Stomach (tissue), 9 donors: ENCODE measurements around the gene LOXHD1. TPM values are rescaled to one million over a fixed set of nuclear protein-coding genes. Genes with fewer than 3 reads are reported as not detected.

Experiments
- DNase-seq, 2 donors: peaks; one replicate each; pipeline versions ENCODE4 v3.0.0 to v3.0.0-alpha.2; 2013 to 2019
- H3K27ac ChIP-seq, 5 donors: fragments of 200-600 bp in 4 of 5; sonication (generic) in 4 of 5; one replicate each; pipeline ENCODE4 v1.5.1; 2013 to 2019; ENCODE audit warnings: mild to moderate bottlenecking in 1 of 5, moderate library complexity in 1 of 5
- H3K27me3 ChIP-seq, 3 donors: fragments of 200-600 bp; sonication (generic); one replicate each; pipeline ENCODE4 v1.5.1; 2017 to 2019; ENCODE audit warnings: mixed run types in 1 of 3
- H3K36me3 ChIP-seq, 4 donors: fragments of 200-600 bp; sonication (generic); 1 replicate in 3 of 4; 2 replicates in 1 of 4; pipeline ENCODE4 v1.5.1; 2016 to 2019
- H3K4me1 ChIP-seq, 4 donors: fragments of 200-600 bp; sonication (generic); one replicate each; pipeline ENCODE4 v1.5.1; 2016 to 2019
- H3K4me3 ChIP-seq, 4 donors: fragments of 200-600 bp; sonication (generic) in 3 of 4; one replicate each; pipeline ENCODE4 v1.5.1; 2016 to 2019; ENCODE audit warnings: mild to moderate bottlenecking in 1 of 4
- H3K9me3 ChIP-seq, 4 donors: fragments of 200-600 bp; sonication (generic); one replicate each; pipeline ENCODE4 v1.5.1; 2016 to 2019
- EP300 ChIP-seq: sonication (generic); formaldehyde crosslinking; IDR thresholded peaks from one replicate; pipeline ENCODE4 v1.6.1; 2017; ENCODE audit warnings: antibody characterized with exemption
- POLR2A ChIP-seq, 4 donors: fragments of 450-650 bp; IDR thresholded peaks; one replicate each; pipeline ENCODE4 v1.6.1; 2016; ENCODE audit warnings: antibody characterized with exemption in 4 of 4, control low read depth in 2 of 4, mild to moderate bottlenecking in 1 of 4, moderate library complexity in 1 of 4
- POLR2AphosphoS5 ChIP-seq, 3 donors: sonication (generic); formaldehyde crosslinking; IDR thresholded peaks; one replicate each; pipeline ENCODE4 v1.6.1; 2016; ENCODE audit warnings: antibody characterized with exemption in 3 of 3
- WGBS, 5 donors: extraction: QIAGEN DNeasy Blood & Tissue Kit in 3 of 5; methylation state at CpG; one replicate each; pipeline versions ENCODE4 v1.1.5 to v1.1.7; 2013 to 2018; 5-methylcytosine and 5-hydroxymethylcytosine counted together
- intact Hi-C: fragments of 100-400 bp; cut with DNase I; formaldehyde crosslinking; loops from one replicate; pipeline ENCODE4 v1.15.1; 2023; ENCODE audit warnings: low total_unique reads
- polyA plus RNA-seq, 3 donors: library from polyadenylated mRNA; stranded (reverse); fragments of 200-250 nt; gene quantifications; one replicate each; pipeline ENCODE4 v1.2.3, GENCODE V29; 2013
- total RNA-seq, 5 donors: library from RNA; depleted of rRNA; stranded (reverse); fragments of >200 nt; gene quantifications; one replicate each; pipeline versions ENCODE4 v1.1.0 to v1.2.3, GENCODE V29; 2014 to 2016
- TF ChIP-seq, protein P1 (sequence below), 7 experiments: fragments of 450-650 bp in 4 of 7; fragments of 200-600 bp in 3 of 7; sonication (generic) in 3 of 7; IDR thresholded peaks; one replicate each; pipeline ENCODE4 v1.5.1; 2016 to 2019; ENCODE audit warnings: antibody characterized with exemption in 7 of 7, control low read depth in 2 of 7, mild to moderate bottlenecking in 1 of 7
- donor health status: healthy with polysubstance abuse.
- donor health status: Bipolar disorder and iron deficiency.
- donor health status: healthy.

The LOXHD1 gene
- total and polyA plus RNA-seq, 8 donors = 0.03 to 1.3 (median 0.29) TPM; not detected in 4

- H3K27ac ChIP-seq = no peak overlapping the region
- WGBS, 5 donors = 53 to 62% (median 59%) methylated on average over 4 of the region's 4 CpGs
- no peaks in the 10 kb centered on the region for H3K36me3 ChIP-seq
- DNase-seq = peak in 1 of 2 donors; percentile 31
- no peak for TF ChIP-seq EP300
- TF ChIP-seq, protein P1, sequence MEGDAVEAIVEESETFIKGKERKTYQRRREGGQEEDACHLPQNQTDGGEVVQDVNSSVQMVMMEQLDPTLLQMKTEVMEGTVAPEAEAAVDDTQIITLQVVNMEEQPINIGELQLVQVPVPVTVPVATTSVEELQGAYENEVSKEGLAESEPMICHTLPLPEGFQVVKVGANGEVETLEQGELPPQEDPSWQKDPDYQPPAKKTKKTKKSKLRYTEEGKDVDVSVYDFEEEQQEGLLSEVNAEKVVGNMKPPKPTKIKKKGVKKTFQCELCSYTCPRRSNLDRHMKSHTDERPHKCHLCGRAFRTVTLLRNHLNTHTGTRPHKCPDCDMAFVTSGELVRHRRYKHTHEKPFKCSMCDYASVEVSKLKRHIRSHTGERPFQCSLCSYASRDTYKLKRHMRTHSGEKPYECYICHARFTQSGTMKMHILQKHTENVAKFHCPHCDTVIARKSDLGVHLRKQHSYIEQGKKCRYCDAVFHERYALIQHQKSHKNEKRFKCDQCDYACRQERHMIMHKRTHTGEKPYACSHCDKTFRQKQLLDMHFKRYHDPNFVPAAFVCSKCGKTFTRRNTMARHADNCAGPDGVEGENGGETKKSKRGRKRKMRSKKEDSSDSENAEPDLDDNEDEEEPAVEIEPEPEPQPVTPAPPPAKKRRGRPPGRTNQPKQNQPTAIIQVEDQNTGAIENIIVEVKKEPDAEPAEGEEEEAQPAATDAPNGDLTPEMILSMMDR (IDR thresholded peaks at IDR 0.05) = peak in 1 of 7 experiments; percentile 19
- no peak for TF ChIP-seq POLR2A (IDR thresholded peaks at IDR 0.05)
- TF ChIP-seq POLR2AphosphoS5 (IDR thresholded peaks at IDR 0.05) = no peak
- no peak overlapping the region for H3K4me3 ChIP-seq
- H3K9me3 ChIP-seq = peaks cover 0 to under 1% (median 0%) of the 10 kb centered on the region in 4 donors
- intact Hi-C loops = no loop called here
- H3K27me3 ChIP-seq = no peaks in the 10 kb centered on the region
- H3K4me1 ChIP-seq = no peaks in the 10 kb centered on the region
These were observed 101.3 kb downstream of the LOXHD1 start for GRCh38 chr18:46555724-46556123.

- 36 to 54% (median 38%) methylated on average over 2 of the region's 2 CpGs for WGBS, 5 donors
These were observed 101.8 kb downstream of the LOXHD1 start for GRCh38 chr18:46555213-46555612.

DNA sequence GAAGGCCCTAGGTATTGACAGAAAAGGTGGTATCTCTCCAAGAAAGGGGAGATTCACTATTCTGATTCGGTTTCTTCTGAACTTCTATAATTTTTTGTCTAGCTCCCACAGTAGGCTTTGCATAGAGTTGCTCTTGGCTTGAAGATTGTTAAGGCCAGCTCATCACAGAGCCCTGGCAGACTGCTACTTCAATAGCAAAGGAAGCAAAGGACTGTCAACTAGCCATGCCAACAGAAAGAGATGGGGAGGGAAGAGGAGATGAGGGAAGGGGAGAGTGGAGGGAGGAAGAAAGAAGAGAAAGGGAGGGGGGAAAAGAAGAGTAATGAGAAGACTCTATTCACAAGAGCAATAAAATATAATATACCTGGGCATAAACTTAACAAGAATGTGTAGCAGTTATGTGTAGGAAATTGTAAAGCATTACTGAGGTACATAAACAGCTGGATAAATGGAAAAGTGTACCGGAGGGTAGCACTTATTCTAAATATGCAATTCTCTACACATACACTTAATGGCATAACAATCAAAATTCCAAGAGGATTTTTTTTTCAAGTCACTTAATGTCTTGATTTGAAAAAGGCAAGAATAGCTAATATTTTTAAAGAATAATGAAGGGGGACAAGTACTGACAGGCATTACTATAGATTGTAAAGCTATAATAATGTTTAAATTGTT is 102.5 kb downstream of the LOXHD1 start:
- Histone ChIP-seq H3K4me3 (no peak overlapping the region), H3K27ac (no peak overlapping the region), H3K4me1 (no peaks in the 10 kb centered on the region), H3K36me3 (no peaks in the 10 kb centered on the region), H3K27me3 (no peaks in the 10 kb centered on the region), H3K9me3 (peaks cover 0 to 3% (median 0%) of the 10 kb centered on the region in 4 donors)
- 75 to 89% (median 85%) methylated on average over 2 of the region's 2 CpGs for WGBS, 5 donors
- intact Hi-C loops = no loop called here
- DNase-seq = no peak
- TF ChIP-seq POLR2A (IDR thresholded peaks at IDR 0.05) = no peak
- TF ChIP-seq POLR2AphosphoS5 (IDR thresholded peaks at IDR 0.05) = no peak
- TF ChIP-seq EP300 = no peak
- TF ChIP-seq, protein P1 (IDR thresholded peaks at IDR 0.05) = no peak

More at GRCh38 chr18:46555213-46555612, 101.8 kb downstream of the LOXHD1 start:
- Histone ChIP-seq H3K4me1 (no peaks in the 10 kb centered on the region), H3K4me3 (no peak overlapping the region), H3K36me3 (no peaks in the 10 kb centered on the region), H3K27me3 (no peaks in the 10 kb centered on the region), H3K9me3 (peaks cover 0 to 3% (median 0%) of the 10 kb centered on the region in 4 donors), H3K27ac (no peak overlapping the region)
- no peak for TF ChIP-seq POLR2AphosphoS5 (IDR thresholded peaks at IDR 0.05)
- TF ChIP-seq, protein P1 (IDR thresholded peaks at IDR 0.05) = no peak
- no peak for TF ChIP-seq EP300
- no peak for TF ChIP-seq POLR2A (IDR thresholded peaks at IDR 0.05)
- DNase-seq = no peak
- intact Hi-C loops = no loop called here

GRCh38 chr18:46550609-46551008 is 106.4 kb downstream of the LOXHD1 start:
- H3K36me3 ChIP-seq = no peaks in the 10 kb centered on the region
- peaks cover 0 to 4% (median 0%) of the 10 kb centered on the region in 3 donors for H3K27me3 ChIP-seq
- intact Hi-C loops = no loop called here
- no peak overlapping the region for H3K27ac ChIP-seq
- peaks cover 0 to 3% (median 0%) of the 10 kb centered on the region in 4 donors for H3K9me3 ChIP-seq
- 72 to 90% (median 82%) methylated on average over 2 of the region's 2 CpGs for WGBS, 5 donors
- TF ChIP-seq, protein P1 (IDR thresholded peaks at IDR 0.05) = no peak
- no peak overlapping the region for H3K4me3 ChIP-seq
- no peak for DNase-seq
- H3K4me1 ChIP-seq = peaks cover 0 to 14% (median 0%) of the 10 kb centered on the region in 4 donors
